Hematopoietic multipotent progenitor cell treated with erythropoietin and hydrocortisone succinate and interleukin-3 and kit ligand, for 17 days (in vitro differentiated cells): ENCODE results near the gene FIS1.
"Not testable (repeated sequence)": the region's sequence is repeated elsewhere in the genome, so short reads cannot be mapped to it uniquely, and the experiment has no call there.

Source experiments
- DNase-seq: peaks from one replicate; pipeline ENCODE4 v3.0.0-alpha.2; 2015; ENCODE audit warnings: low spot score

The FIS1 gene

GRCh38 chr7:101244375-101245146 is at the start of gene FIS1:
FIS1 (minus strand) TSS chr7:101245081; CDS start chr7:101245004, 77 bp downstream.
- peak; percentile 95 for DNase-seq

- no peak for DNase-seq
Measured at GRCh38 chr7:101294039-101294831, 49.4 kb upstream of the FIS1 start.

GRCh38 chr7:101293069-101294021 is 48.5 kb upstream of the FIS1 start:
- DNase-seq: not testable (repeated sequence)

- DNase-seq: not testable (repeated sequence)
Measured at GRCh38 chr7:101292566-101292965, 47.7 kb upstream of the FIS1 start.

- peak; percentile 63 for DNase-seq
Measured at GRCh38 chr7:101290186-101291037, 45.5 kb upstream of the FIS1 start.

- DNase-seq: not testable (repeated sequence)
Measured at GRCh38 chr7:101289687-101290086, 44.8 kb upstream of the FIS1 start.

- no peak for DNase-seq
Measured at GRCh38 chr7:101288439-101288838, 43.6 kb upstream of the FIS1 start.

- DNase-seq: no peak
Measured at GRCh38 chr7:101287032-101287431, 42.2 kb upstream of the FIS1 start.

GRCh38 chr7:101285880-101286279 is 41.0 kb upstream of the FIS1 start:
- DNase-seq: not testable (repeated sequence)

- DNase-seq: no peak
Measured at GRCh38 chr7:101285171-101285570, 40.3 kb upstream of the FIS1 start.

GRCh38 chr7:101280912-101281311 is 36.0 kb upstream of the FIS1 start:
- not testable (repeated sequence) for DNase-seq

GRCh38 chr7:101278461-101279292 is 33.8 kb upstream of the FIS1 start:
- DNase-seq: no peak

- no peak for DNase-seq
Measured at GRCh38 chr7:101277155-101277554, 32.3 kb upstream of the FIS1 start.

GRCh38 chr7:101273206-101273605 is 28.3 kb upstream of the FIS1 start:
- no peak for DNase-seq

- no peak for DNase-seq
Measured at GRCh38 chr7:101271021-101271420, 26.1 kb upstream of the FIS1 start.

- DNase-seq: no peak
Measured at GRCh38 chr7:101269664-101270063, 24.8 kb upstream of the FIS1 start.

GRCh38 chr7:101265622-101266516 is 21.0 kb upstream of the FIS1 start:
- DNase-seq: no peak

- DNase-seq: not testable (repeated sequence)
Measured at GRCh38 chr7:101264102-101264706, 19.3 kb upstream of the FIS1 start.
